Ammon's horn (tissue), 1 donor: ENCODE results near the gene EHMT1.
"Not testable (repeated sequence)": the region's sequence is repeated elsewhere in the genome, so short reads cannot be mapped to it uniquely, and the experiment has no call there.

Experiments used
- DNase-seq: peaks from one replicate; pipeline ENCODE4 v3.0.0-alpha.2; 2016; ENCODE audit warnings: low spot score

The EHMT1 gene

DNA sequence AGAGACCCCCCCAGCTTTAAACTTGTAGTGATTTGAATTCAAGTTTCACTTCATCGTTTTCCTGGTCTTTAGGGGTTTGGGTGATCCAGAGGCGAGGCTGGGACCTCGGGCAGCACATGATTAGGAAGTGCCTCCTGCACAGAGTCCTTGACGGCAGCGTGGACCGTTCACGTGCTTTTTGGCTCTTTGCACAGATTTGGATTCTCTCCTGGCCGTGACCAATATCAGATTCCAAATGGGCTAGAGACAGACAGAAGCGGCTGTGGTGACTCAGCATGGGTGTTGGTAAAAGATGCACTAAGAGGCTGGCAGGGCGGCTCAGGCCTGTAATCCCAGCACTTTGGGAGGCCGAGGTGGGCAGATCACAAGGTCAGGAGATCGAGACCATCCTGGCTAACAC, 141.6 kb downstream of the EHMT1 start:
- no peak for DNase-seq

DNA sequence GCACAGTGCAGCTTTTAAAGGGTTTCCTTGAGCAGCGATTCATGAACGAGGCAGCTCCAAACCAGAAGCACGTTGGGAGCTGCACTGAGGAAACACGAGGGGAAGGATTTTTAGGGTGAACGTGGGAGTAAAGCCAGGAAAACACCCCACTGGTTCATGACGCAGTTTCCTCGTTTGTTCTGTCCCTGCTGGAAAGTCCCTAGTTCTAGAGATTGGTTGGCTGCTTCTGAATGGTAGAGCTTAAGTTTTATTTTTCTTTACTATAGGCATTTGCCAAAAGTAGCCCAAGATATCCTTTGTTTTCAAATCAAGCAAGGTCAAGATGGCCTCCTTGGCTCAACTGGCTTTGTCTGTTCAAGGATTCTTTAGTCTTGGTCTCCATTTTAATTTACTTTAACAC, 142.2 kb downstream of the EHMT1 start:
- no peak for DNase-seq

DNA sequence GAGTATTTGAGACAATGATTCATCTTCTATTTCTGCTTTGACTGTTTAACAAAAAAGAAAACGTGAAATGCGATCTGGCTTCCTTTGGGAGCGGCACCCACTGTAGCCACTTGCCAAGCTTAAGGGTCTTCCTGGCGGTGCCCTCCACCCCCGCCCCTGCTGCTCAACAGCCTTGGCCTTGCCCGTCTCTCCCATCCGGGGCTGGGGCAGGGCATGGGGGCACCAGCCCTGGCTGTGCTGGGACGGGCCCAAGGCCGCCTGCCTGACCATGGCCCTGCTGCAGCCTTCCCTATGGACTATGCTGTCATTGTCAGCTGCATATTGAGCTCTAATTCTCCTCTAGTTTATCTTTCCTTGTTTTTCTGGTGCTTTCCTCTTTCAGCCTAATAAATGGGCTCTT, 143.0 kb downstream of the EHMT1 start:
- DNase-seq = no peak

DNA sequence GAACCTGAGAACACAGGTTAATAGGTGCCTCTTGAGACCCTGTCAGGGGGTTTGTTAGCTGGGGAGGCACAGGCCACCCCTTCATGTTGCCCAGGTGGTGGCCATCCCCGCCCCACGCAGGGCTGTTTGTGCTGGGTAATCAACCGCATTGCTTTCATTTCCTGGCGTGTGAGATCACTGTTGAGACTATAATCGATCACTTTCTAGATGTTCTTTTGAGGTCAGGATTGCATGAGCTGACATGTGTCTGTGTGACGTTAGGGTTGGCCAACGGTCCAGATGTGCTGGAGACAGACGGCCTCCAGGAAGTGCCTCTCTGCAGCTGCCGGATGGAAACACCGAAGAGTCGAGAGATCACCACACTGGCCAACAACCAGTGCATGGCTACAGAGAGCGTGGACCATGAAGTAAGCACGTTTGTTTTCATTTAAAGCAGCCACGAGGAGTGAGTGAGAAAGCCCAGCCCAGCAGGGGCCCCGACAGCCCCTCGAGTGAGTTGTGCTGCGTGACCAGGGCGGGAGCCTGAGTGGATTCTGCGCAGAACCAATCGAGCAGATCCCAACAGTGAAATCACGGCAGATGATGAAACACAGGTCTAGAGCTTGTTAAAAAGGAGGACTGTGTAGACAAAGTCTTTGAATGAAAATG, 143.7 kb downstream of the EHMT1 start:
- no peak for DNase-seq

GRCh38 chr9:137763271-137763955, 144.6 kb downstream of the EHMT1 start:
- DNase-seq = no peak

DNA sequence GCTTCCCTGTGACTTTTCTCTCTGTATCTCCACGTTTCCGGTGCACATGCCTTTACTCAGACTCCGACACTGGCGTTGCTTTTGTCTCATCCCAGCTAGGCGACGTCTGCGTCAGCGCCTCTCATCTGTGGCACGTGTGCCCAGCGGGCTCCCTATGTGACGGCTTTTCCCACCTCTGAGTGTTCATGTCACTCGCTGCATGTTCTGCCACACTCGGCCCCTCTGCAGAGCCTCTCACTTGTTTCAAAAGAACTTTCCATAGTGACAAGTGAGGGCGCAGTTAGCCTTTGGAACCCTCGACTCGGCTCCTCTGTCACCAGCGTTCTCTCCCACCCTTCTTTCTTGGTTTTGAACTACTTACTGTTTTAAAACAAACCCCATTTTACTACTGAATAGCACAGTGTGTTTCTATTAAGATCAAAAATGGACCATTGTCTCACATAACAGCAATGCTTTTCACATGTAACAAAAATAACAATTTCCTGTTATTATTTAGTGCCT, 145.4 kb downstream of the EHMT1 start:
- peak; percentile 82 for DNase-seq

DNA sequence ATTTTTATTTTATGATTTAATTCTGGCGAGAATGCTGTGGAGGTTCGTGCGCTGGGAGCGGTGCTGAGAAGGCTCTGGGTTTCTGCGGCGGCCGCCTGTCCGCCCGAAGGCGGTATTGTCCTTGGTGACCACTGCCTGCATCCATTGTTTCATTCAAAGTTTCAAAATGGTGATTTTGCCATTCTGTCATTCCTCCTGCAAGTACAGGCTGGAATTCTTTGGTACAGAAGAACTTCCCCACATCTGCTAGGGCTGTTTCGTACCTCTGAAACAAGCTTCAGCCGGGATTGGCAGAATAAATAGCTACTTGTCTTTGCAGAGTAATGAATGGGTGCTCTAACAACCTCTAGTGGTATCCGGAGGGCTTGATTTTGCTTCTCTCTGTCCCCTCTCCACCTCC, 146.2 kb downstream of the EHMT1 start:
- peak; percentile 47 for DNase-seq

- no peak for DNase-seq
Observed at GRCh38 chr9:137765536-137765935, 146.7 kb downstream of the EHMT1 start.

- DNase-seq = no peak
Observed at GRCh38 chr9:137771580-137771979, 152.8 kb downstream of the EHMT1 start.

GRCh38 chr9:137772281-137772873, 153.6 kb downstream of the EHMT1 start:
- no peak for DNase-seq

DNA sequence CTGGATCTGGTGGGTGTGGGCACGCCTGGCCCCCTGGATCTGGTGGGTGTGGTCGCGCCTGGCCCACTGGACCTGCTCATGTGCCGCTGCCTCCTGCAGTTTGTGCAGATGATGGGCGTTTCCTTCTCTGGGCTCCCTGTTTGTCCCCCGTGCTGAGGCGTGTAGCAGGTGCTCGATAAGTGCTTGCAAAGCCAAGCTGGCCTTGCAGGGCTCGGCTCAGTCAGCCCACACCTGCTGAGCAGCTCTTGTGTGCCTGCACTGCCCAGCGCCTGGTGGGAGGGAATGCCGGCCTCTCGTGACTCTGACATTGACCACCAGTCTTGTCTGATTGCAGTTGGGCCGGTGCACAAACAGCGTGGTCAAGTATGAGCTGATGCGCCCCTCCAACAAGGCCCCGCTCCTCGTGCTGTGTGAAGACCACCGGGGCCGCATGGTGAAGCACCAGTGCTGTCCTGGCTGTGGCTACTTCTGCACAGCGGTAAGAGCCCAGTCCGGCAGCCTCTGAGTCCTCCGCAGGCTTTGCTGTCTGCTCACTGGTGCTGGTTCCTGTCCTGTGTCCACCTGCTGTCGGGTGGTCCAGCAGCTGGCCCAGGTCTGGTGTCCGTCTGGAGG, 156.1 kb downstream of the EHMT1 start:
- DNase-seq = no peak

DNA sequence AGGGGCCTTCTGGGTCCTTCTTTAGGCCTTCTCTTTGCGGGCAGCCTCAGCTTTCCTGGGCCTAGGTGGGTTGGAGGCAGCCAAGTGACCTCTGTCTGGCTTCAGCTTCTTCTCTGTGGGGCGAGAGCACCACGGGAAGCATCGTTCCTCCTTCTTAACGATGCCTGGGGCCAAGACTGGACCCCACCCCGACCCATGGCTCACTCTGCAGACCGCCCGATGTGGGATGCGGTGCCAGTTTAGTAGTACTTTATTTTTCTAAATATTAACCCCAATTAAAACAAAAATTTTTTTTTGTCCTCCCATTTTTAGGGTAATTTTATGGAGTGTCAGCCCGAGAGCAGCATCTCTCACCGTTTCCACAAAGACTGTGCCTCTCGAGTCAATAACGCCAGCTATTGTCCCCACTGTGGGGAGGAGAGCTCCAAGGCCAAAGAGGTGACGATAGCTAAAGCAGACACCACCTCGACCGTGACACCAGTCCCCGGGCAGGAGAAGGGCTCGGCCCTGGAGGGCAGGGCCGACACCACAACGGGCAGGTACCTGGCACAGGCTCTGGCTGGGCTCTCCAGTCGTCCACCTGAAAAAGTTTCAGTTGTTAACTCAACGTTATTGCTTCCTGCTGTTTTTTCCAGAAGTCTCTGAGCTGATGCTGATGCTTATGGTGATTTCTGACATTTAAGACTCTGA, 157.6 kb downstream of the EHMT1 start:
- DNase-seq = no peak

- DNase-seq = no peak
Observed at GRCh38 chr9:137777761-137778160, 159.0 kb downstream of the EHMT1 start.

DNA sequence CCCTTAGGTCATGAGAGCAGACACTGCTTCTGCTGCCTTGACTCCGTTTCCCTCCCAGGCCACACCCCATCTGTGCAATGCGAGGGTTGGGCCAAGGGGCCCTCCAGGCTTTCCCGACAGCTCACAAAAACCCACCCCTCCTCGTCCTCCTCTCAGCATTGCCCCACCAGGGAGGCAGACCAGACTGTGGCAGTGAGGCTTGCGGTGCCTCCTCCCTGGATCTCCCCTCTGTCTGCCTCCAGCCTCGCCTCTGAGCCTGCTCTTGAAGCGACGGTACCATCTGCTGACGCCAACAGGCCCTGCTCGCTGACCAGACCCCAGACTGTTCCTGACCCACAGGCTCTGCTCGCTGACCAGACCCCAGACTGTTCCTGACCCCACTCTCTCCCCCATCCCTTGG, 159.5 kb downstream of the EHMT1 start:
- no peak for DNase-seq

- no peak for DNase-seq
Observed at GRCh38 chr9:137778914-137779313, 160.1 kb downstream of the EHMT1 start.

- not testable (repeated sequence) for DNase-seq
Observed at GRCh38 chr9:137780031-137780430, 161.2 kb downstream of the EHMT1 start.

GRCh38 chr9:137781906-137782585, 163.2 kb downstream of the EHMT1 start:
- no peak for DNase-seq

- DNase-seq = no peak
Observed at GRCh38 chr9:137783521-137783920, 164.7 kb downstream of the EHMT1 start.

DNA sequence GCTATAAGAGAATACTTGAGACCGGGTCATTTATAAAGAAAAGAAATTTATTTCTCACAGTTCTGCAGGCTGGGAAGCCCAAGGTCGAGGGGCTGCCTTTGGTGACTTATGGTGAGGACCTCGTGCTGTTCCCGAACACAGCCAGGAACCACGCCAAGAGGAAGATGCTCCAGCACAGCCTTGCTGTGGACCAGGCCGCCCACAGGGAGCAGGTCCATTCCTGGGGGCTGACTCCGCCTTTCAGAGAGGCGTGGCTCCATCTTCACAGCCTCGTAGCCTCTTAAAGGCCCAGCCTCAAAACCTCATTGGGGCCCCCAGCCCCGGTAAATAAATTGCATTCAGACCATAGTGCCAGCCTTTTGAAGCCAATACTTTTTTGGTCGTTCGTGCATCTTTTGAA, 165.2 kb downstream of the EHMT1 start:
- DNase-seq = no peak

DNA sequence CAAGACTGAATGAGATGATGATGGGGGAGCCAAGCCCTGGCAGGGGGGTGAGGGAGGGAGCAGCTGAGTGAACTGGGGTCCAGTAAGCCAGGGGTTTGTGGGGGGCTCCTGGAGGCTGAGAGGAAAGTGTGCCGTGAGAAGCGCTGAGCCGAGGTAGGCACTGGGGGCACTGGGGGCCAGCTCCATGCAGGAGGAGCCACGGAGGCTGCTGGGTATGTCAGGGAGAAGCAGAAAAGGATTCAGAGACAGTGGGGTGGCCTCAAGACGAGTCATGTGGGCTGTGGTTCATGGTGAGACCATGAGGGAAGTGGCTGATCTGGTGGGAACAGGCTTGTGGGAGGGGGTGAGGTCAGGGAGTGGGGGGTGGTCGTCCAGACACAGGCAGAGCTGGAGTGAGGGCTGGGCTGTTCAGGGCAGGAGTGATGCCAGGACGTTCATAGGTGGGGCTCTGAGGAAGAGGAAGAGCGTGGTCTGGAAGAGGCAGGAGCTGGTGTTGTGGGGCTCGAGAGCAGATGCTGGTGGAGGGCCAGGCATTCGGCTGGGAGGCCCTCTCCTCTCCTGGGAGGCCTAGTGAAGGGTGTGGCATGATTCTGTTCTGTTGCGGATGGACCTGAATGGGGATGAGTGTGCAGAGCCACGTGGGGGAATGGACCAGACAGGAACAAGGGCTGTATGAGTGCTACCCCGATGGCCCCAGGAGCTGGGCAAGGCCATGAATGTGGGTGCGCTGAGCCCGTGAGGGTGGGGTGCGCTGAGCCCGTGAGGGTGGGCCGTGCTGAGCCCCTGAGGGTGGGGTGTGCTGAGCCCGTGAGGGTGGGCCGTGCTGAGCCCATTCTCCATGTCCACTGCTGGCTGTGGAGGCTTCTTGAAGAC, 166.1 kb downstream of the EHMT1 start:
- DNase-seq = no peak

DNA sequence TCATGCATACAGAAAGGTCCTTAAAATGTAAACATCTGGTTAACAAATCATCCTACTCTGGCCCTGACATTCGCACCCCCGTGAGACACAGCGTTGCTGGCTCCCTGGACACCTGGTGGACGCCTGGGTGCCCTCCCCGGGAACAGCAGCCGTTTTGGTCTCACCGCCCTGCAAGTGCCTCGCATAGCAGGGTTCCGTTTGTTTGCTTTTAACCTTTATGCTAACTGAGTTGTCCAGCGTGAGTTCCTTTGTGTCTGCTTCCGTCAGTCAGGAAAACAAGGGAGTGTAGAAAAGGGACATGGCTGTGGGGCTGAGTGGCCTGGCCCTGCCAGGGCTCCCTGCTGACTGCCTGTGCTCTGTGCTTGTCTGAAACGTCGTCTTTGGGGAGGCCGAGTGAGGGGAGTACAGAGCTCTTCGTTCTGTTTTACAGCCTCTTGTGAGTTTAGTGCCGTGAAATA, 166.9 kb downstream of the EHMT1 start:
- peak; percentile 27 for DNase-seq
